Measurements from ENCODE around the gene TLCD3A.
"Not testable (repeated sequence)": the region's sequence is repeated elsewhere in the genome, so short reads cannot be mapped to it uniquely, and the experiment has no call there.

Gene TLCD3A

DNA sequence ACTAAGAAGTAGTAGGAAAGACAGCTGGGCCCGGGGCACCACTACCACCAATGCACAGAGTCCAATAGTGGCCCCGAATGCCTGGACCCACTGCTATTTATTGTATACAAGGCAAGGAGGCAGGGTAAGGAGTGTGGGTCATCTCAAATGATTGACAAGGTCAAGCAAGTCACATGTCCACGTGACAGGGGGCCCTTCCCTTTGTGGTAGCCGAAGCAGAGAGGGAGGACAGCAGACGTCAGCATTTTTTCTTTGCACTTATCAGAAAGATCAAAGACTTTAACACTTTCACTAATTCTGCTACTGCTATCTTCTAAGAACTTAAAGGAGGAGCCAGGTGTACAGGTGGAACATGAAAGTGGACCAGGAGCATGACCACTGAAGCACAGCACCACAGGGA, 24.3 kb upstream of the TLCD3A start:
- no peak for DNase-seq (ENCODE audit: low spot score)

DNA sequence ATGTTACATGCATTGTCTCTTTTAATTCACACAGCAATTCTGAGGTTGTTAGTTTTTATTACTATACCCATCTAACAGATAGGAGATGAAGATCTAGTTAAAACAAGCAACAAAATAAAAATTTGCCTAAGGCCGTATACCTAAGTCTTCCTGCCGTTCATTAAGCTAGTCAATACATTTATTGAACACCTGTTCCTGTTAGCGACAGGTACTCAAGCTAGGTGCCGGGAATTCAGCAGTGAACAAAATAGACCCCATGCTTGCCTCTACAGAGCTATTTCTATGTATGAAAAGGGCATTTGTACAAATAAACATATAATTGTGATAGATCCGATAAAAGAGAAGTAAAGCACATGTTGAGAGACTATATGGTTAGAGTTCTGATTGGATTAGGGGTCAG, 14.3 kb upstream of the TLCD3A start:
- no peak for DNase-seq (ENCODE audit: low spot score)

DNA sequence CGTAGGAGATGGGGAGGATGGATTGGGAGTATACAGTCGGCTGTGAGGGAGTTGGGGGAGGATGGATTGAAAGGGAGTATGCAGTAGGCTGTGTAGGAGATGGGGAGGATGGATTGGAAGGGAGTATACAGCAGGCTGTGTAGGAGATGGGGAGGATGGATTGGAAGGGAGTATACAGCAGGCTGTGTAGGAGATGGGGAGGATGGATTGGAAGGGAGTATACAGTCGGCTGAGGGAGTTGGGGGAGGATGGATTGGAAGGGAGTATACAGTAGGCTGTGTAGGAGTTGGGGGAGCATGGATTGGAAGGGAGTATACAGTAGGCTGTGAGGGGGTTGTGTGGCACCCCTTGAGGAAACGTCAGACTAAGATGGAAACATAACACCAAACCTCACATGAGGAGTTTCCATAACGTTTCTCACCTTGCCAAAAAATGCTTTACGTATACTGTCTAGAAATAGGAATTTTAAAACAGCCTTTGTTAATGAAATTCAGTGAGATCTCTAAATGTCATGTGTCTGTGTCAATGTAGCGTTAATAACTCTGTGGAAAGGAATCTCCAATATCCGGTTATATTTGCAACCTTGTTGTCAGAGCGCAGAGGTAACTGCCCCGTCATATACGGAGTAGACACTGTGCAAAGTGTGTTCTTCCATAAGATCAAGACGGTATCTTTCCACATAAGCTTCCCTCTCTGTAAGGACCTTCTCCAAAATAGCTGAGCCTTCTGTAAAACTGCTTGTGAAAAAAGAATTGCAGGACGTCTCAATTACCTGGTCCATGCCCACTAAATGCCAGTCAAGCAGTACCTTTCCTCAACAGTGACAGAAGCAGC, 11.5 kb upstream of the TLCD3A start:
- no peak for DNase-seq (ENCODE audit: low spot score)

DNA sequence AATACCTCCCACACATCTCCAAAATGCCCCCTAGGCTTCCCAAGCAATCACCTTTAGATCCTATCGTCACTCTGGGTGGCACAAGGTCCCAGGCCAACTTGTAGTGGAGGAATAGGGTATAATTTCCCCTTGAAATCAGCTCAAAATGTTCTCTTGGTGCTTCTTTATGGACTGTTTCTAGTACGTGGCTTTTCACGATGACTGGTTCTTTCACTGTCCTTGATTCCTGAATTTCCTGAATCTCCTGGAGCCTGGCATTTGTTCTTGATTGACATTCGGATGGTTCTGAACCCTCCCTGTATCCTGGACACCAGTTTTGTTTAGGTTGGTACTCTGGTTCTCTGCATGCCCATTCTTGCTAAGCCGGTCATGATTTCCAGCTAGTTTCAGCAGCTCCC, 10.9 kb upstream of the TLCD3A start:
- DNase-seq (ENCODE audit: low spot score), result no peak

DNA sequence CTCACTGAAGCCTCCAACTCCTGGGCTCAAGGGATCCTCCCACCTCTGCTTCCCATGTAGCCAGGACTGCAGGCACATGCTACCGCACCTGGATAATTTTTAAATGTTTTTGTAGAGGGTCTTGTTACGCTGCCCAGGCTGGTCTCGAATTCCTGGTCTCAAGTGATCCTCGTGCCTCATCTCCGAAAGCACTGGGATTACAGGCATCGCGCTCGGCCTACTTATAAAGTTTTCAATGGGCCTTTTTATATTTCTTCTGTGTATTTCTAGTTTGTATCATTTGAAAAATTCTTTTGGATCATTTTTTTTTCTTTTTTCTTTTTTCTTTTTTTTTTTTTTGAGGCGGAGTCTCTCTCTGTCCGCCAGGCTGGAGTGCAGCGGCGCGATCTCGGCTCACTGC, 7.3 kb upstream of the TLCD3A start:
- no peak for DNase-seq (ENCODE audit: low spot score)

DNA sequence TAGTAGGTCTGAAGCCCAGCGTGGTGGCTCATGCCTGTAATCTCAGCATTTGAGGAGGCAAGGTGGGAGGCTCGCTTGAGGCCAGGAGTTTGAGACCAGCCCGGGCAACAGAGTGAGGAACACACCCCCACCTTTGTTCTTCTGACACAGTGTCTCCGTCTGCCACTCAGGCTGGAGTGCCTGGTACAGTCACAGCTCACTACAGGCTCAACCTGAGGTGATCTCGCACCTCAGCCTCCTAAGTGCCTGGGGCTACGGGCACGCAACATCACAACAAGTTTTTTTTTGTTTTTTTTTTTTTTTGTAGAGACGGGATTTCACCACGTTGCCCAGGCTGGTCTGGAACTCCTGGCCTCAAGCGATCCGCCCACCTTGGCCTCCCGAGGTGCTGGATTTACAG, 6.7 kb upstream of the TLCD3A start:
- DNase-seq (ENCODE audit: low spot score), result no peak

DNA sequence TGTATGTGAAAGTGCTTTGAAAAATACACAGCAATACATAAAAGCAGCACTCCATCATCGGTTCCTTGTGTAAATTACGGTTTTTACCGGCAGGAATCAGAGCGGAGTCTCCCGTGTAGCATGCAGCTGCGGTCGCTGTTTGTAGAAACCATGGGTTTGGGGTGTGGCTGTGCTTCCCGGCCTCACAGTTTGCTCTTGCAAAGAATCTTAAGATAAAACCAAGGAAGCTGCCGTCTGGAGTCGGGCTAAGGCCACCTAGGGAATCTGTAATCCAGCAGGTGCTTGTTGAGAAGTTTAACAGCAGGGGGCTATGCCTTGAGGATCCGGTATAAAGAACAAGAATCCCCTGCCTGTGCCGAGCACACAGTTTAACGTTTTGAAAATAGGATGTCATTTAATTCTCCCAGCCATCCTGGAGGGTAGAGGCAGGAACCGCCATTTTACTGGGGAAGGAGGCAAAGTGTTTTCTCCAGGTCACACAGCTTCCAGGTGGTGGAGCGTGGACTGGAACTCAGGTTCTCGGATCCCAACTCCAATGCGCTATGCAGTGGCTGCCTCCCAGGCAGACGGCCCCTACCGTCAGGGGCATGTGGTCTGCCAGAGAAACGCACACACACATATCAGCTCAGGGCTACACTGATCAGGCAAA, 6.0 kb upstream of the TLCD3A start:
- DNase-seq (ENCODE audit: low spot score), result no peak

DNA sequence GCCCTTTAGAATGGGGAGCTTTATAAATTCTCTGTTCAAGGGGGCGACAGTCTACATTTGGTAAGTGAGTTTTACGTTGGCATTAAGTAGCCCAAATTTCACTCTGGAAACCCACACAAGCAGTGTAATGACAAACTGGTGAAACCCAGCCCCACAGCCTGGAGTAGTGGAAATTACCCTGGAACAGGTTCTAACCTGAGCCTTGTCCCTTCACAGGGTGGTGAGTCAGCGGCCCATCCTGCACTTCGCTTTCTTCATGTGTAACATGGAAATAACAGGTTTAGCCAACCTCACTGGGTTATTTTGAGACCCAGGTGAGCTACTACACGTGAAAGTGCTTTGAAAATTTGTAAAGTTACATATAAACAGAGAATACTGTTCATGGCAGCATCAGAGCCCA, 3.5 kb upstream of the TLCD3A start:
- DNase-seq (ENCODE audit: low spot score), result no peak

DNA sequence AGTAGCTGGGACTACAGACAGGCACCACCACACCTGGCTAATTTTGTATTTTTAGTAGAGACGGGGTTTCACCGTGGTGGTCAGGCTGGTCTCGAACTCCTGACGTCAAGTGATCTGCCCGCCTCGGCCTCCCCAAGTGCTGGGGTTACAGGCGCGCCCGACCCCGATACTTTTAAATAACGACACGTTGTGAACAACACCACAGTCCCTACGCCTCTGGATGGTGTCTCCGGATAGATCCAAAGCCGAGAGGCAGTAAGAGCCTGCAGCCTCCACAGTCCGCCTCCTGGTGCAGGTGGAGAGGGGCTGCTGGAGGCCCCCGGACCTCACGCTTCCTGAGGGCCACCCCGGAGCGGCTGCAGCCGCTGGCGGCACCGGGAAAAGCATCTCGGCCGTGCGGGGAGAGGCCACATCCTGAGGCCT, 741 bp upstream of the TLCD3A start:
- no peak for DNase-seq (ENCODE audit: low spot score)

DNA sequence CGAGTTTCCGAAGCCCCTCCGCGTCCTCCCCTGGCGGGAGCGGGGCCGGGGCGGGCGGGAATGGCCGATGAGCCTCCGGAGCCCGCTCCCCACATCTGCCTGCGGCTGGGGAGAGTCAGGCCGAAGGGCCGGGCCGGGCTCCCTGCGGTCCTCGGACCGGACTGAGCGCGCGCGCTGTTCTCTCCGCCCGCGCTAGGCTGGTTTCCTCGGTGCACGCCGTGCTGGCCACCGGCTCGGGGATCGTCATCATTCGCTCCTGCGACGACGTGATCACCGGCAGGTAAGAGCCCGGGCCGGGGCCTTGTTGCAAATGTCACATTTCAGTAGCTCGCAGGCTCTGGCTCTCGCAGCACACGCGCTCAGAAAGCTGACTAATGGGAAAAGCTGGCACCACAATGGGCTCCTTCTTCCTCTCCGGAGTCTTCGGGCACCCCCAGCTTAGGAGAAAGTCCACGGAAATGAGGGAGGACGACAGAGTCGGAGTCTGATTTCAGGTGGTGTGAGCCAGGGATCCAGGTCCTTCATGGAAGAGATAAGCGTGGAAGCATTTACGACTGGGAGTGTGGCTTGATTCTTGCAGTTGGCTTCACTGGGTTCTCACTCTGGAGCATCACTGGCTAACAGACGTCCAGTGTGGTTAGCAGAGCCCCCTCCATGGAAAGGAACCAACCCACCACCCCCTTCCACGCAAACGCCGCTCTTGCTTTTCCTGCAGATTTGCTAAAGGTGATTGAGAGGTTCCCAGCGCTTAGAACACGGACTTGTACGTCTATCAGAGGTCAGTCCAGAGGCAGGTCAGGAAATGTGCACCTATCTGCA, 715 bp downstream of the TLCD3A start:
- DNase-seq (ENCODE audit: low spot score), result peak; percentile 6

DNA sequence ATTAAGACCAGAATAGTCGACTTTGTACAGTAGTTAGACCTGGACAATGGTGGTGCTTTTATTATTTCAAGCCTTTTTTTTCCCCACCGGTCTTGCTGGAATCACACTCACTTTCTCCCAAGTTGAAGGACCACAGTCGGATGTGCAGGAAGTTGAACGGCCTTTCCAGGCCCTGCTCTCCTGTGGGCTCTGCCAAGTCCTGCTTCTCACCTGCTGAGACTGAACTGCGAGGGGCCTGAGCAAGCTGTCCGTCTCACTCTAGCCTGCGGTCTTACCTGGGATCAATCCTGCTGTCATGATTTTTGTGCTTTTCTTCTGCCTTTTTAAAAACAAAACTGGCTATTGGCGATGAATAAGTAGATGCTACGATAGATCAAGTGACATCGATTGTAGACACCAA, 1.3 kb downstream of the TLCD3A start:
- DNase-seq (ENCODE audit: low spot score), result no peak

DNA sequence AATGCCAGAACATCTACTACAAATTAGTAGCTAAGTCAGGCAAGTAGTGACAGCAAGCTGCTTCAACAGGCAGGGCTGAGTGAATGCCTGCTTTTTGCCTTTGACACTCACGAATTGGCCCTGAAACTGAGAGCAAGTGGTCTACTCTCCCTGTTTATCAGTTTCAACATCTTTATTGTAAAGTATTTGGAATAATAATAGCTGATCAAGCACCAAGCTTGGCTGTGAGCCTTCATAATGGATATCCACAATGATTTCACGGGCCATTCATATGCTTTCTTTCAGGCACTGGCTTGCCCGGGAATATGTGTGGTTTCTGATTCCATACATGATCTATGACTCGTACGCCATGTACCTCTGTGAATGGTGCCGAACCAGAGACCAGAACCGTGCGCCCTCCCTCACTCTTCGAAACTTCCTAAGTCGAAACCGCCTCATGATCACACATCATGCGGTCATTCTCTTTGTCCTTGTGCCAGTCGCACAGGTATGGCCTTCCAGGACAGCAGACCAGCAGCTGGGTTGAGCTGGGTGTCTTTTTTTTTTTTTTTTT, 5.2 kb downstream of the TLCD3A start:
- DNase-seq (ENCODE audit: low spot score), result no peak

DNA sequence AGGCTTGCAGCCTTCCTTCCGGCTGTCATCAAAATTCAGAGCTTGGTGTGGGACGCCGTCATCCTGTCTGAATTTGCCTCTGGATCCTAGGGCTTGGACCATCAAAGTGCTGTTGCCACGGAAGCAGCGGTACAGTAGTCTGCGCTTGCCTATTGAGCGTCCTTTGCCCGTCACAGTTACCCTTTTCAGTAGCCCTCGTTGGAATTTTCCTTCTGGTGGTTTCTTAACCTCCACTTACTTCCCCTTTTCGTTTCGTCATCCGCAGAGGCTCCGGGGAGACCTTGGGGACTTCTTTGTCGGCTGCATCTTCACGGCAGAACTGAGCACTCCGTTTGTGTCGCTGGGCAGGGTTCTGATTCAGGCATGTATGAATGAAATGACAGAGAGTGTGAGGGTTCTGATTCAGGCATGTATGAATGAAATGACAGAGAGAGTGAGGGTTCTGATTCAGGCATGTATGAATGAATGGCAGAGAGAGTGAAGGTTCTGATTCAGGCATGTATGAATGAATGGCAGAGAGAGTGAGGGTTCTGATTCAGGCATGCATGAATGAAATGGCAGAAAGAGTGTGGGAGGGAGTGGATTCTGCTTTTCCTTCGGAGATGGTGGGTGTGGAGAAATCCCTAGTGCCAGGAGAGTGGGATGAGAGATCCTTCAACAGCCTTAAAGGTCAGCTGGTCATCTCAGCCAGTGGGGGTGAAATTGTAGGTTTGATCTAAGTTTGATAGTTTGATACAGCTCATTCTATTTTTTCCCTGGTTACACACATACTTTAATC, 8.0 kb downstream of the TLCD3A start:
- DNase-seq (ENCODE audit: low spot score), result no peak

DNA sequence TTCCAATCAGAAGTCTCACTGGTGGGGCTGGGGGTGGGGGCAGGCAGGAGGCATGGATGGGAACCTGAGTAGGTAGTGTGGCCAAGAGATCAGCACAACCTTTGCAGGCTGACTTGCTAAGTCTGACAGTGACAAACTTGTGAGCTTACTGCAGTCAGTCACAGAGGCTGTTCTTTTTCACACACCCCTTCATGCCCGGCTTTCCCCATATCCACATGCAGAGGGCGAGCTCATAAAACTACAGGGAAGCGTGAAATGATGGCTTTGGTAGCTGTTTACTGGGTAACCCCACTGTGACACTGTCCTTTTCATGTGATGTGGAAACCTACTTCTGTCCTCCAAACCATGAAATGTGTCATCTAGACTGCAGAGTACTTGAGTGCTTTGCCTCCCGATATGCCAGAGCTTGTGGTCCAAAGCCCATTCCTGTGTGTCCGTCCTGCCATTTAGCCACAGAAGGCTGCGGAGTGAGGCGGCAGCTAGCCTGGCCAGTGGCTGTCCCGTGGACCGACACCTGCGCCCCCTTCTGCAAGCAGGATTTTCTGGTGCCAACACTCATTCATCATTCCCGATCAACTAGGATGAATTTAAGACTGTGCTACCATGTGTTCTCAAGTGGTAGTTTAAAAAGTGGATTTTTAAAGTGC, 9.9 kb downstream of the TLCD3A start:
- no peak for DNase-seq (ENCODE audit: low spot score)

DNA sequence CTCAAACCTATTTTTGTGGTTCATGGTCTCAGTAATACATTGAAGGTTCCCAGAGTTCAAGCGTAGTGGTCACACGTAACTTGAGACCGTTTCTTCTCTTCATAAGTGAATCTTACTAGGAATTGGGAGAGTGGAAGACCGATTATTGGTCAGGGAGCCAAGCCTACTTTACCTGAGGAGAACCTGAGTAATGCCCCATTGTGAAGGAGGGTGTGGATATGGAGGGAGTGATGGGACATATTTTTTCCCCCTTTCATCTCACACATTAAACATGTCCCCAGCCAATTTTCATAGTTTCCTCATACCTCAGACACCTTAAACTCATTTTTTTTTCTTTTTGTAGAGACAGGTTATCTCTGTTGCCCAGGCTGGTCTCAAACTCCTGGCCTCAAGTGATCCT, 10.7 kb downstream of the TLCD3A start:
- DNase-seq (ENCODE audit: low spot score), result no peak

DNA sequence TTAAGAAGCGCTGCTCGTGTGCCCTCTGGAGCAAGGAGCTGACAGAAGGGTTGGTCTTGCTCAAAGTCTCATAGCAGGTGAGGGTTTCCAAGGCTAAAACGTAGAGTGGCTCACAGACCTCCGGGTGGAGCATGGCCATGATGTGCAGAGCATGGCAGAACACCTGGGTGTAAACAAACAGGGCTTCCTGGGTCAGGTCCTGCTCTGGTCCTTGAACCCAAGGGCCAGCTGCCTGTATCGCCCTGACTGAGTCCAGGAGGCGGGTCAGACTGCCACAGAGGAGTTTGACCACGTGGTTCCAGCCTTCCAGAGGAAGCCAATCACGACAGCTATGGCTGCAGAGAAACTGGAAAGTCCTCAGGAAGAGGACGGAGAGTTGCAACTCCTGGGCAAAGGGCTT, 12.5 kb downstream of the TLCD3A start:
- DNase-seq (ENCODE audit: low spot score), result no peak

DNA sequence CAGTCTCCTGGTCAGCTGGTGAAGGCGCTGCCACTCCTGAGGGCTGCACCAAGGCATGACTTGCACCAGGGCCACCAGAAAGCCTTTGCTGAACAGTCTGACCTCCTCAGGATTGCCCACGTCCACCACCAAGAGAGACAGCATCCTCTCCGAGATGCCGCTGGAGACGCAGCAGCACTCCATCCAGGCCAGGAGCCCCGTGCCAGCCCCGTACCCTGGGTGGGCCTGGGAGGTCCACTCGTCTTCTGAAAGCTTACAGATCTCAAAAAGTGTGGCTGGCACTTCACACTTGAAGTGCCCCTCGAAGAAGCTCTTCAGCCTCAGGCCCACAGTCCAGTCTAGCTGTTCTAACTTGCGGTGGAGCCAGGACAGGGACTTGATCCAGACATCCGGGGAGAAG, 13.0 kb downstream of the TLCD3A start:
- no peak for DNase-seq (ENCODE audit: low spot score)

DNA sequence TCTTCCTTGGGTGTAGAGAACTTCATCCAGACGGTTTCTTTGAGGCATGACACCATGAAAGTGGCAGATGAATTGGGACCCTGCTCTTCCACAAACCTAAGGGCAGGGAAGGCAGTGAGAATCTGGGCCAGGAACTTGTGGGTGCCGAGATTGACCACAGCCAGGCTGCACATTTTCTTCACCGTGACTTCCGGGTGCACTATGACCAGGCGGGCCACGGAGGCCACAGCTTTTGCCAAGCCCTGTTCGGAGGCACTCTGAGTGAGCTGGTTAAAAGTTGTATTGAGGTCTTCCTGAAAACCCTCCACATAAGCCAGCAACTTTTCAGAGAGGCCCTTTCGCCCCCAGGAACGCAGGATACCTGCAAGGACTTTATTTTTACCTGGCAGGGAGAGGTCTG, 13.8 kb downstream of the TLCD3A start:
- no peak for DNase-seq (ENCODE audit: low spot score)

DNA sequence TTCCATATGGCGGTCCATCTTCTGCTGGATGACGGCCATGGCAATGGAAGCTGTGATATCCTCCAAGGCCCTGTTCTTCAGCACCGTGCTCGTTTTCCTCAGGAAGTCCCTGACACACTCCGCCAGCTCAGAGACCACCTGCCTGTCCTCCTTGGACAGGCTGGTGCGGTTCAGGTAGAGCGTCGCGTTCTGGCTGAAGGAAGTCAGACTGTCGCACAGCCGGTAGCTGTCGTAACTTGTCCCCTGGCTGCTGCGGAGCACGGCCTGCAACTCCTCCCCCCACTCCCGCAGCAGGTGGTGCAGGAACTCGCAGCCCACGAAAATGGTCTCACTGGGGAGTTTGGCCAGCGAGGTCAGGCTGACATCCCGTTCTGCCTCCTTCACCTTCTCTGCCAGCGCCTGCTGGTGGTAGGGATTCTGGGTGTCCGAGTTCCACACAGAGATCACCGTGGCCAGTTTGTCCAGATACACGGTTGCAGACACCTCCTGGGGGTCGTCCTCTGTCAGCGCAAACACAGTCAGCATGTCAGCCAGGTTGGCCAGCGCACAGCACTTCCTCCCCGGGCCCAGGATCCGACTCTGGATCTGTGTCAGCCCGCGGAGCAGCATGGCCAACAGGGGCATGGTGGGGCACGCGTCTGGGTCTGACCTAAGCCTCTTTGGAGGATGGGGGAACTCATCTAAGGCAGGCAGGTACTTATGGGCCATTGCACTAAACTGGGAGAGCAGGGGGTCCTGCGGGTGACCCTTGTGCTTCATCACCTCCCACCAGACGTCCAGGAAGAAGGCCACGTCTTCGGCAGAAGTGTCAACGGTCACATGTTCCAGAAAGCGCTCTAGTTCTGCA, 14.6 kb downstream of the TLCD3A start:
- DNase-seq (ENCODE audit: low spot score), result no peak

DNA sequence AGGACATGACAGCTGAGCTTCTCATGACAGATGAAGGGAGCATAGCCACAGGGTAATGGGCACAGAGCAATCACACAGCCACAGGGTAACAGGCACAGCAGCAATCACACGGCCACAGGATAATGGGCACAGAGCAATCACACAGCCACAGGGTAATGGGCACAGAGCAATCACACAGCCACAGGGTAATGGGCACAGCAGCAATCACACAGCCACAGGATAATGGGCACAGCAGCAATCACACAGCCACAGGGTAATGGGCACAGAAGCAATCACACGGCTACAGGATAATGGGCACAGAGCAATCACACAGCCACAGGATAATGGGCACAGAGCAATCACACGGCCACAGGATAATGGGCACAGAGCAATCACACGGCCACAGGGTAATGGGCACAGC, 16.2 kb downstream of the TLCD3A start:
- not testable (repeated sequence) for DNase-seq (ENCODE audit: low spot score)
